K562 (cell line): ENCODE data around the gene PTCH1. TPM values are rescaled to one million over a fixed set of nuclear protein-coding genes. Genes with fewer than 3 reads are reported as not detected.

Experiments
- CBFA2T3 ChIP-seq: fragments of 450-650 bp; IDR thresholded peaks from 2 replicates; pipeline ENCODE4 v1.6.1; 2017
- CHD4 ChIP-seq: fragments of 200-600 bp; sonication (generic); IDR thresholded peaks from 3 replicates; pipeline ENCODE4 v1.6.1; 2012; ENCODE audit warnings: low read depth, mild to moderate bottlenecking, mixed read lengths, low read length, inconsistent platforms; ENCODE audit not compliant: insufficient read depth, insufficient replicate concordance, poor library complexity, severe bottlenecking
- HDGF ChIP-seq: fragments of 450-650 bp; IDR thresholded peaks from 2 replicates; pipeline ENCODE4 v1.6.1; 2016
- NFYB ChIP-seq: IDR thresholded peaks from 2 replicates; pipeline ENCODE4 v1.6.1; 2011; ENCODE audit warnings: mild to moderate bottlenecking, moderate library complexity; ENCODE audit not compliant: insufficient read length; ENCODE audit errors: extremely low read depth
- PHTF2 ChIP-seq: fragments of 250-450 bp; sonication (Bioruptor Pico); IDR thresholded peaks from 2 replicates; pipeline ENCODE4 v1.5.0; 2021; ENCODE audit warnings: mild to moderate bottlenecking
- RB1 ChIP-seq: fragments of 450-650 bp; IDR thresholded peaks from 2 replicates; pipeline ENCODE4 v1.6.1; 2017; ENCODE audit warnings: low read depth, mild to moderate bottlenecking
- RBM34 ChIP-seq: fragments of 200-400 bp; formaldehyde crosslinking; IDR thresholded peaks from 2 replicates; pipeline ENCODE4 v1.6.1; 2018; ENCODE audit warnings: low read length, borderline replicate concordance; ENCODE audit not compliant: insufficient read depth
- TCF7L2 ChIP-seq: fragments of 150-350 bp; IDR thresholded peaks from 2 replicates; pipeline ENCODE4 v1.6.1; 2016; ENCODE audit warnings: low read depth, mild to moderate bottlenecking, low read length, moderate library complexity
- YBX1 ChIP-seq: fragments of 450-650 bp; IDR thresholded peaks from 2 replicates; pipeline ENCODE4 v1.7.1; 2016; ENCODE audit warnings: mild to moderate bottlenecking
- ZBTB2 ChIP-seq: fragments of 450-650 bp; IDR thresholded peaks from 2 replicates; pipeline ENCODE4 v1.6.1; 2016; ENCODE audit warnings: antibody characterized with exemption
- ZKSCAN8 ChIP-seq: fragments of 200-800 bp; sonication (Bioruptor generic); IDR thresholded peaks from 2 replicates; pipeline ENCODE4 v1.6.1; 2016; ENCODE audit warnings: missing genetic modification characterization, missing compliant biosample characterization
- ZNF133 ChIP-seq: fragments of 250-450 bp; sonication (Bioruptor Pico); IDR thresholded peaks from 2 replicates; pipeline ENCODE4 v1.4.0; 2020; ENCODE audit warnings: mild to moderate bottlenecking
- ZNF263 ChIP-seq: sonication (generic); formaldehyde crosslinking; IDR thresholded peaks from 2 replicates; pipeline ENCODE4 v1.8.0; 2022; ENCODE audit warnings: mild to moderate bottlenecking, missing genetic modification reagents, borderline replicate concordance
- polyA plus RNA-seq, 8 experiments: library from polyadenylated mRNA; depleted of rRNA in 4 of 8; stranded (reverse) in 5 of 8; unstranded in 3 of 8; fragments of >200 nt; fragmentation: Nextera tagmentation in 2 of 8; fragmentation: Illumina TruSeq in 1 of 8; extraction: Ambion mirVana in 2 of 8; extraction: Trizol in 1 of 8; gene quantifications; 2 replicates each; pipeline versions ENCODE4 v1.2.1 to v1.2.3, GENCODE V29; 2011 to 2014; ENCODE audit warnings: inconsistent platforms in 1 of 8, missing spikeins in 1 of 8
- total RNA-seq, 7 experiments: library from RNA; depleted of rRNA in 6 of 7; stranded (reverse); fragments of >200 nt in 6 of 7; fragmentation: Illumina TruSeq in 2 of 7; extraction: Trizol in 2 of 7; gene quantifications; 2 replicates each; pipeline versions ENCODE4 v1.2.1 to v1.2.3, GENCODE V29; 2011 to 2021; ENCODE audit warnings: low replicate concordance in 1 of 7
- TF ChIP-seq, protein P1 (sequence below), 3 experiments: fragments of 200-800 bp in 1 of 3; fragments of 250-450 bp in 1 of 3; fragments of 450-650 bp in 1 of 3; sonication (Bioruptor Pico) in 1 of 3; sonication (Bioruptor generic) in 1 of 3; formaldehyde crosslinking in 1 of 3; IDR thresholded peaks; 2 replicates each; pipeline versions ENCODE4 v1.6.1 to v1.8.0; 2016 to 2022; ENCODE audit warnings: mild to moderate bottlenecking in 2 of 3, missing genetic modification characterization in 2 of 3, missing compliant biosample characterization in 1 of 3, moderate library complexity in 1 of 3
- TF ChIP-seq, protein P2 (sequence below): fragments of 250-450 bp; sonication (Bioruptor Pico); IDR thresholded peaks from 2 replicates; pipeline ENCODE4 v1.5.0; 2021; ENCODE audit warnings: mild to moderate bottlenecking, moderate library complexity
- TF ChIP-seq, protein P3 (sequence below): sonication (generic); IDR thresholded peaks from 2 replicates; pipeline ENCODE4 v1.6.1; 2016
- TF ChIP-seq, protein P4 (sequence below): fragments of 250-450 bp; sonication (Bioruptor Pico); IDR thresholded peaks from 2 replicates; pipeline ENCODE4 v1.5.1; 2021; ENCODE audit warnings: mild to moderate bottlenecking

PTCH1 gene
- total and polyA plus RNA-seq, 9 of the 15 experiments (the other 6 are each of a cell fraction or from before 2014, with no cell fraction given) = 0.70 to 9.9 (median 3.8) TPM

- TF ChIP-seq, protein P1, sequence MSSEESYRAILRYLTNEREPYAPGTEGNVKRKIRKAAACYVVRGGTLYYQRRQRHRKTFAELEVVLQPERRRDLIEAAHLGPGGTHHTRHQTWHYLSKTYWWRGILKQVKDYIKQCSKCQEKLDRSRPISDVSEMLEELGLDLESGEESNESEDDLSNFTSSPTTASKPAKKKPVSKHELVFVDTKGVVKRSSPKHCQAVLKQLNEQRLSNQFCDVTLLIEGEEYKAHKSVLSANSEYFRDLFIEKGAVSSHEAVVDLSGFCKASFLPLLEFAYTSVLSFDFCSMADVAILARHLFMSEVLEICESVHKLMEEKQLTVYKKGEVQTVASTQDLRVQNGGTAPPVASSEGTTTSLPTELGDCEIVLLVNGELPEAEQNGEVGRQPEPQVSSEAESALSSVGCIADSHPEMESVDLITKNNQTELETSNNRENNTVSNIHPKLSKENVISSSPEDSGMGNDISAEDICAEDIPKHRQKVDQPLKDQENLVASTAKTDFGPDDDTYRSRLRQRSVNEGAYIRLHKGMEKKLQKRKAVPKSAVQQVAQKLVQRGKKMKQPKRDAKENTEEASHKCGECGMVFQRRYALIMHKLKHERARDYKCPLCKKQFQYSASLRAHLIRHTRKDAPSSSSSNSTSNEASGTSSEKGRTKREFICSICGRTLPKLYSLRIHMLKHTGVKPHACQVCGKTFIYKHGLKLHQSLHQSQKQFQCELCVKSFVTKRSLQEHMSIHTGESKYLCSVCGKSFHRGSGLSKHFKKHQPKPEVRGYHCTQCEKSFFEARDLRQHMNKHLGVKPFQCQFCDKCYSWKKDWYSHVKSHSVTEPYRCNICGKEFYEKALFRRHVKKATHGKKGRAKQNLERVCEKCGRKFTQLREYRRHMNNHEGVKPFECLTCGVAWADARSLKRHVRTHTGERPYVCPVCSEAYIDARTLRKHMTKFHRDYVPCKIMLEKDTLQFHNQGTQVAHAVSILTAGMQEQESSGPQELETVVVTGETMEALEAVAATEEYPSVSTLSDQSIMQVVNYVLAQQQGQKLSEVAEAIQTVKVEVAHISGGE (CRISPR knock-in tag; IDR thresholded peaks at IDR 0.05) = no peak
- TF ChIP-seq, protein P2, sequence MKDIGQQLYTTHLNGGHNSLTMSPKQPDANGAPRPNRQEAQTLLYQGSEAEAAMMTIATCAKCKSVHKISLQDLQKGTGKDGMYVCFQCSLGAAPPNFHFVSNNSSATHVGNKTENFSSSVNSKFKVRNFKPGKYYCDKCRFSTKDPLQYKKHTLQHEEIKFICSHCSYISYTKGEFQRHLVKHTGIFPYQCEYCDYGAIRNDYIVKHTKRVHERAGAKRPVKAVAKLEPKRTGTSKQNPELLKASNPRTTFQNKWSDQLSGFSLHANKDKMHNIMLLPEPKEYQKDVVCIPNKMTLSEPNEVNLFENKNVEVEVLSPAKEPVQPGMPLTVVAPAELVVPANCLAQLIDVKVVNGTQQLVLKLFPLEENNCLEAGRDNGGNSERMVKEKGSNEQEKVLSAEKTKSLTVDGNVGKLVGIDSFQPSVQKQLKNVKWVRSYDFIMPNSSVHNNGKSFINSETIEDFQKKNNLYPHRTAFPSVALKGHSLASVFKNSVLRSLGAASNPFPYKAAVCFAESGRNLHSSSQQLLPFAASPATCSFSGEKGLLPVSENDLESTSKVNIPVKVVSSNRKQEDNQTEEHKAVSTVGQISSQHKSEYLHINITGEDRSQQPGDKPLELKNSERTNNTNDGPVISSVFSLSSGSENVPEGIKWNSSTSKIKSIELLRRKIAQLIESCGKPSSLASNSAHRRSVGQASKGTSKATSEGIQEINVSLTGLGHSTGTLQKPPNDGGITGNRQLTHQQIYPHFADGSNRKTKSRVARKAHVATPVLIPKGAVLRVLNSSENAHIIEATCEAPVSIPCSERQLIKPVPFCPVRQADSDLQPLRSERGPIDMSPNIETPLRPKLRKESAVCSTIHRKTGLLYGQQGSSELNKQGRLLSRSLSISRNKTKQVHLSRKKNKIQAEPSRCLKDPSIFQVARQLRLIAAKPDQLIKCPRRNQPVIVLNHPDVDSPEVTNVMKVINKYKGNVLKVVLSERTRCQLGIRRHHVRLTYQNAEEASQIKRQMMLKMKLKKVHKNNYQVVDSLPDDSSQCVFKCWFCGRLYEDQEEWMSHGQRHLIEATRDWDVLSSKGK (CRISPR knock-in tag) = no peak
- TF ChIP-seq, protein P3, sequence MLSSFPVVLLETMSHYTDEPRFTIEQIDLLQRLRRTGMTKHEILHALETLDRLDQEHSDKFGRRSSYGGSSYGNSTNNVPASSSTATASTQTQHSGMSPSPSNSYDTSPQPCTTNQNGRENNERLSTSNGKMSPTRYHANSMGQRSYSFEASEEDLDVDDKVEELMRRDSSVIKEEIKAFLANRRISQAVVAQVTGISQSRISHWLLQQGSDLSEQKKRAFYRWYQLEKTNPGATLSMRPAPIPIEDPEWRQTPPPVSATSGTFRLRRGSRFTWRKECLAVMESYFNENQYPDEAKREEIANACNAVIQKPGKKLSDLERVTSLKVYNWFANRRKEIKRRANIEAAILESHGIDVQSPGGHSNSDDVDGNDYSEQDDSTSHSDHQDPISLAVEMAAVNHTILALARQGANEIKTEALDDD = no peak
- no peak for TF ChIP-seq HDGF
- TF ChIP-seq, protein P4, sequence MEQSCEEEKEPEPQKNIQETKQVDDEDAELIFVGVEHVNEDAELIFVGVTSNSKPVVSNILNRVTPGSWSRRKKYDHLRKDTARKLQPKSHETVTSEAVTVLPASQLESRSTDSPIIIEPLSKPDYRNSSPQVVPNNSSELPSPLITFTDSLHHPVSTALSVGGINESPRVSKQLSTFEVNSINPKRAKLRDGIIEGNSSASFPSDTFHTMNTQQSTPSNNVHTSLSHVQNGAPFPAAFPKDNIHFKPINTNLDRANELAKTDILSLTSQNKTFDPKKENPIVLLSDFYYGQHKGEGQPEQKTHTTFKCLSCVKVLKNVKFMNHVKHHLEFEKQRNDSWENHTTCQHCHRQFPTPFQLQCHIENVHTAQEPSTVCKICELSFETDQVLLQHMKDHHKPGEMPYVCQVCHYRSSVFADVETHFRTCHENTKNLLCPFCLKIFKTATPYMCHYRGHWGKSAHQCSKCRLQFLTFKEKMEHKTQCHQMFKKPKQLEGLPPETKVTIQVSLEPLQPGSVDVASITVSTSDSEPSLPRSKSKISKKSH (CRISPR knock-in tag) = no peak
- TF ChIP-seq CHD4 = no peak
- peak; percentile 83 for TF ChIP-seq TCF7L2
- no peak for TF ChIP-seq ZKSCAN8 (CRISPR knock-in tag)
- no peak for TF ChIP-seq NFYB
- TF ChIP-seq YBX1 = no peak
- no peak for TF ChIP-seq CBFA2T3
- no peak for TF ChIP-seq RBM34
- no peak for TF ChIP-seq ZBTB2
- TF ChIP-seq RB1 = peak; percentile 78
- no peak for TF ChIP-seq ZNF133 (CRISPR knock-in tag)
- no peak for TF ChIP-seq ZNF263 (CRISPR knock-in tag)
- no peak for TF ChIP-seq PHTF2 (CRISPR knock-in tag)
Observed at GRCh38 chr9:95505717-95506427, 10.9 kb downstream of the PTCH1 start (continued).
